HCT116 (cell line): ENCODE results near the gene TRAIP. TPM values are rescaled to one million over a fixed set of nuclear protein-coding genes. Genes with fewer than 3 reads are reported as not detected.

Experiments
- ATAC-seq: fragments of 200-7000 bp; cut with Tn5 transposase; 2 replicates; pipeline ENCODE4 v1.9.1; 2020; ENCODE audit warnings: mild to moderate bottlenecking, moderate library complexity
- BruUV-seq: library from RNA; stranded (reverse); fragments of 400-500 nt; replicated peaks from 2 replicates; lab custom pipeline; 2021; lab: Mats Ljungman, UMichigan
- CTCF ChIA-PET: fragments of 300-600 bp; sonication (Branson Sonifier 250); formaldehyde crosslinking; loops from one replicate; lab custom pipeline; 2021; ENCODE audit warnings: antibody characterized with exemption; lab: Charles Lee
- POLR2A ChIA-PET: fragments of 300-600, 350-600 bp; sonication (Branson Sonifier 250); formaldehyde crosslinking; loops from one replicate; lab custom pipeline; 2021; ENCODE audit warnings: antibody characterized with exemption; lab: Charles Lee
- RAD21 ChIA-PET, 2 experiments: fragments of 300-600 bp; sonication (Branson Sonifier 250); formaldehyde crosslinking; loops; one replicate each; lab custom pipeline; 2023; ENCODE audit warnings: low total read pairs in 2 of 2; ENCODE audit not compliant: uncharacterized antibody in 2 of 2, unreplicated experiment in 2 of 2, low non-redundant PET in 1 of 2; lab: Charles Lee
- DNase-seq: peaks from one replicate; pipeline ENCODE4 v3.0.0-alpha.2; 2010; ENCODE audit warnings: low read depth, low spot score
- H2AFZ ChIP-seq: fragments of 200-600 bp; shearing (Covaris generic), sonication (generic); 2 replicates; pipeline ENCODE4 v1.6.1; 2017; ENCODE audit warnings: low read depth, mixed run types, mixed read lengths, antibody characterized with exemption, low read length; ENCODE audit not compliant: poor library complexity, severe bottlenecking
- H3K27ac ChIP-seq: 2 replicates; pipeline ENCODE4 v1.5.1; 2012; ENCODE audit warnings: low read depth, low read length
- H3K27me3 ChIP-seq: fragments of 200-600 bp; sonication (generic); 2 replicates; pipeline ENCODE4 v1.6.1; 2016; ENCODE audit warnings: mixed run types, low read length, mixed read lengths; ENCODE audit not compliant: insufficient read depth
- H3K36me3 ChIP-seq, 2 experiments: fragments of 200-500 bp in 1 of 2; fragments of 200-600 bp in 1 of 2; sonication (Bioruptor generic) in 1 of 2; sonication (generic) in 1 of 2; 2 replicates each; pipeline versions ENCODE4 v1.5.1 to v1.6.1; 2014 to 2016; ENCODE audit warnings: low read length in 2 of 2, inconsistent platforms in 1 of 2, mixed read lengths in 1 of 2, mixed run types in 1 of 2; ENCODE audit not compliant: insufficient read depth in 2 of 2, control insufficient read depth in 1 of 2
- H3K4me1 ChIP-seq, 2 experiments: fragments of 200-600 bp in 1 of 2; sonication (generic) in 1 of 2; 2 replicates each; pipeline versions ENCODE4 v1.5.1 to v1.6.1; 2012 to 2017; ENCODE audit warnings: low read length in 2 of 2, inconsistent platforms in 1 of 2, mild to moderate bottlenecking in 1 of 2, mixed read lengths in 1 of 2, mixed run types in 1 of 2, moderate library complexity in 1 of 2; ENCODE audit not compliant: insufficient read depth in 2 of 2, control insufficient read depth in 1 of 2
- H3K4me2 ChIP-seq: fragments of 200-600 bp; sonication (generic); 2 replicates; pipeline ENCODE4 v1.6.1; 2017; ENCODE audit warnings: mixed run types, low read length, mixed read lengths
- H3K4me3 ChIP-seq, 2 experiments: fragments of 200-600 bp in 1 of 2; sonication (generic) in 1 of 2; replicated peaks in 1 of 2; 2 replicates each; pipeline ENCODE4 v1.5.1; 2011 to 2016; ENCODE audit warnings: low read length in 2 of 2, control low read depth in 1 of 2, low read depth in 1 of 2, mild to moderate bottlenecking in 1 of 2, mixed read lengths in 1 of 2, mixed run types in 1 of 2
- H3K79me2 ChIP-seq: fragments of 200-600 bp; sonication (generic); 2 replicates; pipeline ENCODE4 v1.6.1; 2017; ENCODE audit warnings: mild to moderate bottlenecking, mixed run types, low read length, moderate library complexity, mixed read lengths; ENCODE audit not compliant: insufficient read depth
- H3K9ac ChIP-seq: fragments of 200-600 bp; sonication (generic); 2 replicates; pipeline ENCODE4 v1.6.1; 2016; ENCODE audit warnings: low read length, mixed read lengths
- H3K9me2 ChIP-seq: fragments of 200-600 bp; sonication (generic), shearing (Covaris generic); 2 replicates; pipeline ENCODE4 v1.6.1; 2017; ENCODE audit warnings: mixed run types, mild to moderate bottlenecking, moderate library complexity; ENCODE audit not compliant: insufficient read depth
- H3K9me3 ChIP-seq, 2 experiments: fragments of 200-500 bp in 1 of 2; fragments of 200-600 bp in 1 of 2; sonication (Bioruptor generic) in 1 of 2; sonication (generic) in 1 of 2; 2 replicates each; pipeline ENCODE4 v1.6.1; 2014 to 2017; ENCODE audit warnings: low read length in 2 of 2, mixed read lengths in 2 of 2, inconsistent platforms in 1 of 2, low read depth in 1 of 2, mild to moderate bottlenecking in 1 of 2, mixed run types in 1 of 2, moderate library complexity in 1 of 2; ENCODE audit not compliant: control insufficient read depth in 1 of 2, insufficient read depth in 1 of 2
- H4K20me1 ChIP-seq: fragments of 200-600 bp; sonication (generic), shearing (Covaris generic); 2 replicates; pipeline ENCODE4 v1.6.1; 2017; ENCODE audit warnings: mixed run types, mild to moderate bottlenecking, moderate library complexity; ENCODE audit not compliant: insufficient read depth
- CBX3 ChIP-seq: IDR thresholded peaks from 2 replicates; pipeline ENCODE4 v1.6.1; 2012; ENCODE audit warnings: low read depth
- CEBPB ChIP-seq: IDR thresholded peaks from 2 replicates; pipeline ENCODE4 v1.6.1; 2012; ENCODE audit warnings: low read depth
- EGR1 ChIP-seq: IDR thresholded peaks from 2 replicates; pipeline ENCODE4 v1.6.1; 2012; ENCODE audit warnings: low read depth
- ELF1 ChIP-seq: IDR thresholded peaks from 2 replicates; pipeline ENCODE4 v1.6.1; 2012; ENCODE audit warnings: low read depth, borderline replicate concordance
- EZH2phosphoT487 ChIP-seq: fragments of 200-600 bp; IDR thresholded peaks from 2 replicates; pipeline ENCODE4 v1.6.1; 2018; ENCODE audit warnings: antibody characterized with exemption, borderline replicate concordance
- FOSL1 ChIP-seq: IDR thresholded peaks from 2 replicates; pipeline ENCODE4 v1.6.1; 2012; ENCODE audit warnings: low read depth
- JUND ChIP-seq: IDR thresholded peaks from 2 replicates; pipeline ENCODE4 v1.6.1; 2012
- POLR2AphosphoS5 ChIP-seq: IDR thresholded peaks from 2 replicates; pipeline ENCODE4 v1.6.1; 2011; ENCODE audit warnings: mild to moderate bottlenecking, low read depth, low read length, moderate library complexity
- RAD21 ChIP-seq: IDR thresholded peaks from 2 replicates; pipeline ENCODE4 v1.6.1; 2012; ENCODE audit warnings: low read depth, mild to moderate bottlenecking
- SP1 ChIP-seq: IDR thresholded peaks from 2 replicates; pipeline ENCODE4 v1.6.1; 2012; ENCODE audit warnings: low read depth
- YY1 ChIP-seq: IDR thresholded peaks from 2 replicates; pipeline ENCODE4 v1.6.1; 2011; ENCODE audit warnings: low read length, low read depth, moderate library complexity, mild to moderate bottlenecking; ENCODE audit not compliant: insufficient replicate concordance; ENCODE audit errors: extremely low read depth
- ZNF274 ChIP-seq: fragments of 200-500 bp; sonication (Bioruptor generic); IDR thresholded peaks from 2 replicates; pipeline ENCODE4 v1.6.1; 2014; ENCODE audit warnings: mild to moderate bottlenecking, low read depth, low read length, inconsistent platforms
- intact Hi-C: fragments of 100-400 bp; cut with micrococcal nuclease; formaldehyde crosslinking; loops from 2 replicates; pipeline ENCODE4 v1.10.0; 2022
- total RNA-seq: library from RNA; stranded (reverse); gene quantifications from one replicate; pipeline ENCODE4 v1.2.1, GENCODE V29; 2021; ENCODE audit not compliant: unreplicated experiment
- TF ChIP-seq, protein P1 (sequence below): IDR thresholded peaks from 2 replicates; pipeline ENCODE4 v1.6.1; 2012
- TF ChIP-seq, protein P2 (sequence below): IDR thresholded peaks from 2 replicates; pipeline ENCODE4 v1.6.1; 2011; ENCODE audit warnings: mild to moderate bottlenecking, low read length, moderate library complexity; ENCODE audit not compliant: insufficient replicate concordance; ENCODE audit errors: extremely low read depth
- TF ChIP-seq, protein P3 (sequence below): IDR thresholded peaks from 2 replicates; pipeline ENCODE4 v1.6.1; 2012

TRAIP gene
- total RNA-seq, 1 experiment from 2014 or later: 25.5 TPM

DNA sequence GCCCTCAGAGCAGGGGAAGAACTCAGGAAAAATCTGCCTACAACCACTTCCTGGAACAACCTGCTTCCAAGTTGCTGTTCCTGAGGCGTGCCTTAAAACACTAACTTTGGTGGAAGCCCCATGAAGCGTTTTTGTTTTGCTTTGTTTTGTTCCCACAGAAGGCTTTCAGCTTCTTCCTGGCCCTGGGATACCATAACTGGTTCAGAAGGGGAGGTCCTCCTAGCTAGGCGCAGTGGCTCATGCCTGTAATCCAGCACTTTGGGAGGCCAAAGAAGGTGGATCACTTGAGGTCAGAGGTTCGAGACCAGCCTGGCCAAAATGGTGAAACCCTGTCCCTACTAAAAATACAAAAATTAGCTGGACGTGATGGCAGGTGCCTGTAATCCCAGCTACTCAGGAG is 68.8 kb downstream of the TRAIP start:
- H3K9ac ChIP-seq: no peak overlapping the region
- intact Hi-C loops: no loop called here

DNA sequence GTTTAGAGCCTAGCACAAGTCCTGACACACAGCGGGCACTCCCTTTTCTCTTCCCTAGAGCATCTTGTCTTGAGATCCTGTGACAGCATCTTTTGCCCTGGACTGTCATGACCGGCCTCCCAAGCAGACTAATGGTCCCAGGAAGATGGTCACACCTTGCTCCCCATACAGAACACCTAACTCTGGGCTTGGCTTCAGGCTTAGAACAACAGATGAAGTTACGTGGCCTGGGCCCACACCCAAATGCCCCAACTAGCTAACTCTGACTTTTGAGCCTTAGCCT is 69.2 kb downstream of the TRAIP start:
- intact Hi-C loops: no loop called here
- ChIA-PET POLR2A (no interaction called here), RAD21 (no interaction called here), CTCF (interaction anchor here (2.9 kb wide), 1 partner anchor 16 kb away, joined by 15 read pairs; the partner anchor contains the start of gene INKA1)
- TSS peak; percentile 98 for BruUV-seq
- DNase-seq (no peak), ATAC-seq (no peak)
- Histone ChIP-seq H3K79me2 (peaks cover 41% of the 10 kb centered on the region), H3K4me3 (peak overlapping the region; percentile 54 to 90), H3K27ac (peak overlapping the region; percentile 61), H3K9ac (peak overlapping the region; percentile 89), H3K9me2 (no peaks in the 10 kb centered on the region), H3K9me3 (no peaks in the 10 kb centered on the region), H3K4me1 (peaks cover 7 to 18% of the 10 kb centered on the region in 2 experiments; a peak in 3 of 4 replicates), H3K27me3 (no peaks in the 10 kb centered on the region), H3K4me2 (peak overlapping the region; percentile 97), H3K36me3 (peaks cover 2 to 3% of the 10 kb centered on the region in 2 experiments; a peak in 1 of 4 replicates), H2AFZ (no peak overlapping the region), H4K20me1 (no peaks in the 10 kb centered on the region)
- no peak for TF ChIP-seq ELF1
- TF ChIP-seq YY1: no peak
- no peak for TF ChIP-seq EGR1
- no peak for TF ChIP-seq POLR2AphosphoS5
- no peak for TF ChIP-seq JUND
- no peak for TF ChIP-seq FOSL1
- TF ChIP-seq, protein P1, sequence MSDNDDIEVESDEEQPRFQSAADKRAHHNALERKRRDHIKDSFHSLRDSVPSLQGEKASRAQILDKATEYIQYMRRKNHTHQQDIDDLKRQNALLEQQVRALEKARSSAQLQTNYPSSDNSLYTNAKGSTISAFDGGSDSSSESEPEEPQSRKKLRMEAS: no peak
- no peak for TF ChIP-seq ZNF274
- no peak for TF ChIP-seq CEBPB
- TF ChIP-seq, protein P2, sequence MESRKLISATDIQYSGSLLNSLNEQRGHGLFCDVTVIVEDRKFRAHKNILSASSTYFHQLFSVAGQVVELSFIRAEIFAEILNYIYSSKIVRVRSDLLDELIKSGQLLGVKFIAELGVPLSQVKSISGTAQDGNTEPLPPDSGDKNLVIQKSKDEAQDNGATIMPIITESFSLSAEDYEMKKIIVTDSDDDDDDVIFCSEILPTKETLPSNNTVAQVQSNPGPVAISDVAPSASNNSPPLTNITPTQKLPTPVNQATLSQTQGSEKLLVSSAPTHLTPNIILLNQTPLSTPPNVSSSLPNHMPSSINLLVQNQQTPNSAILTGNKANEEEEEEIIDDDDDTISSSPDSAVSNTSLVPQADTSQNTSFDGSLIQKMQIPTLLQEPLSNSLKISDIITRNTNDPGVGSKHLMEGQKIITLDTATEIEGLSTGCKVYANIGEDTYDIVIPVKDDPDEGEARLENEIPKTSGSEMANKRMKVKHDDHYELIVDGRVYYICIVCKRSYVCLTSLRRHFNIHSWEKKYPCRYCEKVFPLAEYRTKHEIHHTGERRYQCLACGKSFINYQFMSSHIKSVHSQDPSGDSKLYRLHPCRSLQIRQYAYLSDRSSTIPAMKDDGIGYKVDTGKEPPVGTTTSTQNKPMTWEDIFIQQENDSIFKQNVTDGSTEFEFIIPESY: no peak
- no peak for TF ChIP-seq EZH2phosphoT487

More for the DNA sequence above, 68.8 kb downstream of the TRAIP start:
- Histone ChIP-seq H3K9me2 (no peaks in the 10 kb centered on the region), H4K20me1 (no peaks in the 10 kb centered on the region), H3K79me2 (peaks cover 37% of the 10 kb centered on the region), H3K27ac (no peak overlapping the region)
- BruUV-seq: no TSS peak
- TF ChIP-seq ELF1: no peak
- TF ChIP-seq YY1: no peak
- TF ChIP-seq SP1: no peak
- no peak for TF ChIP-seq JUND
- no peak for TF ChIP-seq RAD21
- TF ChIP-seq, protein P3, sequence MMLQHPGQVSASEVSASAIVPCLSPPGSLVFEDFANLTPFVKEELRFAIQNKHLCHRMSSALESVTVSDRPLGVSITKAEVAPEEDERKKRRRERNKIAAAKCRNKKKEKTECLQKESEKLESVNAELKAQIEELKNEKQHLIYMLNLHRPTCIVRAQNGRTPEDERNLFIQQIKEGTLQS: no peak
- no peak for TF ChIP-seq CBX3
- TF ChIP-seq, all 23 proteins: peak for 0
- no peak for DNase-seq
- Histone ChIP-seq H3K27me3 (no peaks in the 10 kb centered on the region), H3K4me1 (peaks cover 7 to 18% of the 10 kb centered on the region in 2 experiments; a peak in 3 of 4 replicates), H3K9me3 (no peaks in the 10 kb centered on the region), H3K4me3 (no peak overlapping the region), H2AFZ (no peak overlapping the region), H3K36me3 (peaks cover 0 to 3% of the 10 kb centered on the region in 2 experiments; a peak in 1 of 4 replicates), H3K4me2 (peak overlapping the region; percentile 97; the same call in 1 of the 2 replicates)
- ChIA-PET POLR2A (interaction anchor here (0.6 kb wide), 1 partner anchor 113 kb away, joined by 4 read pairs; no protein-coding TSS in a partner anchor), CTCF (interaction anchor here (2.9 kb wide), 1 partner anchor 15 kb away, joined by 15 read pairs; the partner anchor contains the start of gene INKA1), RAD21 (no interaction called here)
- no peak for ATAC-seq
